Activated CD4-positive, alpha-beta T cell treated with anti-CD3 and anti-CD28 coated beads for 24 hours (primary cell): ENCODE results near the gene CASP9.

Source experiments
- DNase-seq, 2 donors: peaks; one replicate each; pipeline ENCODE4 v3.0.0-alpha.2; 2020; ENCODE audit warnings: low read depth in 2 of 2

CASP9 gene

GRCh38 chr1:15524021-15524282 lies at the start of gene CASP9:
Gene CASP9 (minus strand): TSS chr1:15524215. CDS start chr1:15524200, 15 bp downstream.
- no peak for DNase-seq

GRCh38 chr1:15573477-15573876 lies 49.5 kb upstream of the CASP9 start:
- no peak for DNase-seq

GRCh38 chr1:15571266-15571665 lies 47.3 kb upstream of the CASP9 start:
- no peak for DNase-seq

GRCh38 chr1:15570861-15571260 lies 46.8 kb upstream of the CASP9 start:
- no peak for DNase-seq

- DNase-seq = no peak
Measured at GRCh38 chr1:15568387-15569073, 44.5 kb upstream of the CASP9 start.

- DNase-seq = no peak
Measured at GRCh38 chr1:15559189-15559810, 35.3 kb upstream of the CASP9 start.

GRCh38 chr1:15558516-15558915 lies 34.5 kb upstream of the CASP9 start:
- no peak for DNase-seq

GRCh38 chr1:15557594-15557993 lies 33.6 kb upstream of the CASP9 start:
- no peak for DNase-seq

- no peak for DNase-seq
Measured at GRCh38 chr1:15557008-15557407, 33.0 kb upstream of the CASP9 start.

GRCh38 chr1:15550573-15550972 lies 26.6 kb upstream of the CASP9 start:
- DNase-seq = no peak

- no peak for DNase-seq
Measured at GRCh38 chr1:15546641-15547040, 22.6 kb upstream of the CASP9 start.

- no peak for DNase-seq
Measured at GRCh38 chr1:15543589-15544568, 19.9 kb upstream of the CASP9 start.

GRCh38 chr1:15543251-15543588 lies 19.2 kb upstream of the CASP9 start:
- no peak for DNase-seq

- no peak for DNase-seq
Measured at GRCh38 chr1:15542388-15543250, 18.6 kb upstream of the CASP9 start.

- DNase-seq = no peak
Measured at GRCh38 chr1:15541231-15541792, 17.3 kb upstream of the CASP9 start.

- DNase-seq = no peak
Measured at GRCh38 chr1:15540186-15540585, 16.2 kb upstream of the CASP9 start.

GRCh38 chr1:15538771-15539170 lies 14.8 kb upstream of the CASP9 start:
- no peak for DNase-seq

GRCh38 chr1:15531682-15532081 lies 7.7 kb upstream of the CASP9 start:
- DNase-seq = no peak

GRCh38 chr1:15531003-15531402 lies 7.0 kb upstream of the CASP9 start:
- no peak for DNase-seq

- DNase-seq = peak; percentile 93 to 94
Measured at GRCh38 chr1:15526490-15527339, 2.7 kb upstream of the CASP9 start, which contains the start of gene DNAJC16. Gene DNAJC16 (plus strand): TSS chr1:15526848. CDS start chr1:15529106, 2,258 bp downstream.
